Left forelimb (tissue), 1 donor: ENCODE data around the gene NPC2.
"Not testable (repeated sequence)": the region's sequence is repeated elsewhere in the genome, so short reads cannot be mapped to it uniquely, and the experiment has no call there.

ENCODE experiments used
- DNase-seq: peaks from one replicate; pipeline ENCODE4 v3.0.0-alpha.2; 2018; ENCODE audit warnings: low spot score

NPC2 gene

DNA sequence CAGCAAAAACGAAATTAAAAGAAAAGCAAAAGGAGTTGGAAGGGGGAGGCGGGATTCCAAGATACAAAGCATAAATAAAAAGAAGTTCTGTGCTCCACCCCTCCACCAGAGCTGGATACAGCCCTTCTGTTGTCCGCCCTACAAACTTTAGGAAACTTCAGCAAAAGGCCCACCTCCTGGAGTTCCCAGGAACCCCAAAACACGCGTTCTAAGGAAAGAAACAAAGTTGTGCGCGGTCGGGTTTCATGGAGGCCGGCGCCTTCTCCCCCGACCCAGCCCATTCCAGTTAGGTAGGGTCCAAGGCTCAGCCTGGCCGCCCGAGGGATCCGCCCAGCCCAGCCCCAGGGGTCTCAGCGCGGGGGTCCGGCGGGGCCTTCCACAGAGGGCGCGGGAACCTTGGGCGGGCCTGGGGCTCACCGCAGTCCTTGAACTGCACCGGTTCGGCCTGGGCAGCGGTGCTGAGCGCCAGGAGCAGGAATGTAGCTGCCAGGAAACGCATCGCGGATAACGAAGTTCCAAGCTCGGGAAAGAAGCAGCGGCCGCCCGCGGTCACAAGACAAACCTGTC is at the start of gene NPC2:
NPC2 (minus strand) TSS at position 530 of the 567 bp plus-strand sequence; CDS start at position 499, 31 bp downstream.
- DNase-seq = no peak

DNA sequence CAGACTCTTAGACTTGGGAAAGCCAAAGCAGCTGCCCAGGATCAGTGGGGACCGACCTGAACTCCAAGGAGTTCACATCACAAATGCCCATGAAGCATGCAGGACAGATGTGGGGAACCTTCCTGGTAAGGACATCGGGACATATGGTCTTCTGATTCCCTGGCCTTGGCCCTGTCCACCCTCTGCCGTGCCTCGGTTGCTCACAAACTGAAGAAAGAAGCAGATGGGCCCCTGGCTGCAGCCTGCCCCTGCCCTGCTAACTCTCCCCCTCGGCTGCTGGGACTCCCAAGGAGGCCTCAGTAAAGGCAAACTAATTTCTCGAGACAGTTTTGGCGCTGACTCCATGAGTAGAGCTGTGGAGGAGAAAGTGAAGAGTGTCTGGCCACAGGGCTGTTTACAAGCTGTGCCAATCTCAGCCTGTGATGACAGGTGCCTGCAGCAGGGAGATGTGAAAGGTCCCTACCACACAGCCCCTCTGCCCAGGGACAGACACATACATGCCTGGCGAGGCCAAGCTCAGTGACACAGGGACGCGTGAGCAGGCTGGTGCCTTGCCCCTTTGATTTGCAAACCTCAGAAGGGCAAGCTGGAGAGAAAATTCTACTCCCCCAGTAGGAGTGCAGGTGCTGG is 49.1 kb upstream of the NPC2 start:
- no peak for DNase-seq

DNA sequence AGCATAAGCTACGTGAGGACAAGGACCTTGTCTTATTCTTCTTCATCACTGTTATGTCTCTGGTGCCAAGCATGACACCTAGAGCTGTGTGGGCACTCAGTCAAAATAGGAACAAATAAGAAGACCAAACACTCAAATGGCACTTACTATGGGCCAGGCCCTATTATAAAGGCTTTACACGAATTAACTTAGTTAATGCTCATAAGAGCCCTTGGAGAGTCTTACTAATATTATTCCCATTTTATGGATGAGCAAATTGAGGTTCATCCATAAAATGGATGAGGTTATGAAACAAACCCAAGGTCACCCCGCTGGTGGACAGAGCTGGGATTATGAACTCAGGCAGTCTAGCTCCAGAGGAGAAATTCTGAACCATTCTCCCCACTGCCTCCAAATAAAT is 48.1 kb upstream of the NPC2 start:
- DNase-seq = no peak

DNA sequence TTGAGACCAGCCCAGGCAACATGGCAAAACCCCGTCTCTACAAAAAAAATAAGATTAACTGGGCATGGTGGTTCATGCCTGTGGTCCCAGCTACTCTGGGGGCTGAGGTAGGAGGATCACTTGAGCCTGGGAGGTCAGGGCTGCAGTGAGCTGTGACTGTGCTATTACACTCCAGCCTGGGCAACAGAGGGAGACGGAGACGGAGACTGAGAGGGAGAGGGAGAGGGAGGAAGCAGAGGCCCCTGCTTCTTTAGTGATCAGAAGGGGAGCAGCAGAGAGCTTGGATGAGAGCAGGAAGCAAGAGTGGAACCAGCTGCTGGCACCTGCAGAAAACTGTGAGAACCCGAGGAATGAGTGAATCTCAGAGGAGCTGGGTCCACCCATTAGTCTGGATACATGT is 46.4 kb upstream of the NPC2 start:
- no peak for DNase-seq

DNA sequence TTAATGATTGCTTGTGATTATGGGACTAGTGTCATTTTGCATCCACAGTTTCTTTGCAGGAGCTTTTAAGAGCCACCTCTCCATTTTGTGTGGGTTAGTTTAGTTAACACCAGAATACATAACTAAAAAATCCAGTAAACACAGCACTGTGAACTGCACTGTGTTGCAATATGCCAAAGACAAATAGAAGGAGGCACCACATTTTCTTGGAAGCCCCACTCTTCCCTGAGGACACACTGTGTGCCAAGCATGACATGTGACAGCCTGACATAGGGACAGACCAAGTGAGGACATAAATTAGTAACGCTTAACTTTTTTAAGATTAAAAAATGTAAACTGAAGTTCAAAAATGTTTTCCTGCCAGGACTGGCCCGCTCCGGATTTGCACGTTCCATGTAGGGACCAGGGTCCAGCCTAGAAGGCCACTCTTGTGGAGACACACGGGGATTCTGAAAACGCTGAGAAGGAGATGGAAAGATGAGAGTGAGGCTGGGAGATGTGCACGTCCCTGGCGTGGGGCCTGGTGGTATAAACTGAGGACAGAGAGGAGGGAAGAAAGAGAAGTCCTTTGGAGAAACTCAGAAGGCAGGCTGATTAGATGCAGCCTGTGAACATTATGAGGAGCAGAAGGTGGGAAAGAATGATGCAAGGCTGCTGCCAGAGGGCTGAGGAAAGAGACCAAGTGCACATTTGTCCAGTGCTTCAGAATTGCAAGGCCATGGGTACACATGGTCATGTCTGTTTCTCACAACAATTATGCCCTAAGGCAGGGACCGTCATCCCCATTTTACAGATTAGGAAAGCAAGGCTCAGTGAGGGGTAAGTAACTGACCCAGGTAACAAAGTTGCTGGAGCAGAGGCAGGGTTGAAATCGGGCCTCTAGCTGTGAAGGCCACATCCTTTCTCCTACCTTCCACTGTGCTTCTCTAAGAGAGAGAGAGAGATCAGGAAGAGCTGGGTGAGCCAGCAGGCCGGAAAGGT is 45.6 kb upstream of the NPC2 start:
- no peak for DNase-seq

DNA sequence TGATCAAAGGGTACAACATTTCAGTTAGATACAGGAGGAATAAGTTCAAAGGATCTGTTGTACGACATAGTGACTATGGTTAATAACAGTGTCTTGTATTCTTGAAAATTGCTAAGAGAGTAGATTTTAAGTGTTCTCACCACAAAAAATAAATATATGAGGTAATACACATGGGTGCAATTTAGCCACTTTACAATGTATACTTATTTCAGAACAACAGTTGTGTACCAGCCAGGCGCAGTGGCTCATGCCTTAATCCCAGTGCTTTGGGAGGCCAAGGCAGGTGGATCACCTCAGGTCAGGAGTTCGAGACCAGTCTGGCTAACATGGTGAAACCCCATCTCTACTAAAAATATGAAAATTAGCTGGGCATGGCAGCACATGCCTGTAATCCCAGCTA is 43.2 kb upstream of the NPC2 start:
- not testable (repeated sequence) for DNase-seq

DNA sequence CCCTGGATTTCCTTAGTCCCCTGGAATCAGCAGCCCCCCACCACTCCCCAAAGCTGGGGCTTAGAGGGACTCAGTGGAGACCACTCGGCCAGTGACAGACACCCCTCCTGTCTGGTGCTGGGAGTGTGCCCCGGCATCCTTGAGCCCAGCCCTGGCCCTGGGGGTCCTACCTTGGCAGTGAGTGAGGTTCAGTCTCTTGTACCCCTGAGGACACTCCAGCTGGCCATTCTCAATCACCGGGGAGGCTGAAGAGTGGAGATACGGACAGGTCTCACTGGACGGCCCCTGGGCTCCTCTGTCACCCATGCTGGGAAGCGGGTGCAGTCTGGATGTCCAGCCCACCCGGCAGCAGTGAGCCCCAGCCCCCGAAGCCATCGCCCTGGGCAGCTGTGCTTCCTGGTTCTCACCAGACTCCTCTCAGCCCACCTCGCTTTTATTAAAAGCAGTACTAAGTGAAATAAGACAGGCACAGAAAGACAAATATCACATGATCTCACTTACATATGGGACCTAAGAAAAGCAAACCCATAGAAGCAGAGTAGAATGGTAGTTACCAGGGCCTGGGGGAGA is 42.7 kb upstream of the NPC2 start:
- DNase-seq = no peak

DNA sequence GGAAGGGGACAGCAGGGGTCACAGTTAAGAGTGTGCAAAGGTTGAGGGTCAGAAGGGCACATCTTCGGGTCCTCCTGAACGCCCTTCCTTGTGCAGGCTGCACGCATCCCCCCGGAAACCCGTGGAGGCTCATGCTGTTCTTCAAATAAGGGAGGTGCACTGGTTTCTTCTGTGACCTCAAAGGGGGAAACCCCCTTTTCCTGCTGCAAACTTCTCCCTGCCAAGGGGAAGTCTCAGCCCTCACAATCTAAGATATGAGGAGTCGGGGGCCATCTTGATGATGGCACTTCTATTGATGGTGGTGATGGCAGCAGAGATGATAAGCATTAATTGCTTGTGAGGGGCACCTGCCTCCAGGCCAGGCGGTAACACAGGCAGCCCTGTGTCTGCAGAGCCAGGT is 40.5 kb upstream of the NPC2 start:
- no peak for DNase-seq

DNA sequence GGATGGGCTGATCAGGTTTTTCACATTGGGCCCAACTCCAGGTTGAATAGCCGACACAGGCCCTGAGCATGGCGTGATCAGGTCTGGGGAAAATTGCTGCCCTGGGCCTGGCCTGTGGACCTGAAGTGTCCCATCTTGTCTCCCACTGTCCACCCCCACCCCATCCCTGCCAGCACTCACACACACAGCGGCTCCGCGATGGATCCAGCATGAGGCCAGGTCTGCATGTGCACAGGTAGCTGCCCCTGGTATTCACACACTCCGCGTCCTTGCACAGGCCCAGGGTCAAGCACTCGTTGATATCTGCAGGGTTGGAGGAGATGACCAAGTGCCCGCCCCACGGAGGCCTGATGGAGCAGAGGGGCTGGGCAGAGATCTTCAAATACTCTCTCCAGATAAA is 39.1 kb upstream of the NPC2 start:
- DNase-seq = no peak

DNA sequence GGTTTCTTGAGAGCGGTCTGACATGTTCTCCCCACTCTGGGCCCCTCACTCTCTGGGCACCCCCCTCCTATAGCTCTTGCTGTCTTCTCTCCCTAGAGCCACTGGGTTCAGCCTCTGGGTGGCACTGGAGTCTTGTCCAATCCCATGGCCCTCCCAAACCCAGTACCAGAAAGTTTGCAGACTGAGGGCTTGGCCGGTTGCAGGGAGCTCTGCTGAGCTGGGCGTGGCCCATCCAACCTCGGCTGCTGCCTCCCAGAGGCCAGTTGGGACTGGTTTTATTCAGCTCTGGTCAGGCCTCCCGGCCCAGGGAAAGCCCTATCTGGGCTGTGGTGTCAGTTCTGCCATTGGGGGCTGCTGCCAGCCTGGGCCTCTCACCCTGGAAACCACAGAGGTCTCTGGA is 38.4 kb upstream of the NPC2 start:
- DNase-seq = no peak

DNA sequence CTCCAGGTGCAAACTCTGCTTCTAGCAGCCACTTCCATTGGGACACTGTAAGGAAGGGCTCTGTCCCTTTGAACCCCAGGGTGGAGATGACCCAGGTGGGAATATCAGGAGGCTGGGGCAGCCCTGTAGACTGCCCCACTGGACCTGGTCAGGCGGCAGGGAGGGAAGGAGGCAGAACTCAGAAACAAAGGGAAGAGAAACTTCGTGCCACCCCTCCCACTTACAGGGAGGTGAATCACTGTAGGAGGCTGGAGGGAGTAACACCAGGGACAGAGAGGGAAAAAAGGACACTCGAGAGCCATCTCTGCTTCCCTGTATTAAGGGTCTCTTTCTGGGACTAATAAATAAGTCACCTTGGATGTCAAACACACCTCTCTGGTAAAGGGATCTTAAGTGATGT is 37.9 kb upstream of the NPC2 start:
- DNase-seq = no peak

DNA sequence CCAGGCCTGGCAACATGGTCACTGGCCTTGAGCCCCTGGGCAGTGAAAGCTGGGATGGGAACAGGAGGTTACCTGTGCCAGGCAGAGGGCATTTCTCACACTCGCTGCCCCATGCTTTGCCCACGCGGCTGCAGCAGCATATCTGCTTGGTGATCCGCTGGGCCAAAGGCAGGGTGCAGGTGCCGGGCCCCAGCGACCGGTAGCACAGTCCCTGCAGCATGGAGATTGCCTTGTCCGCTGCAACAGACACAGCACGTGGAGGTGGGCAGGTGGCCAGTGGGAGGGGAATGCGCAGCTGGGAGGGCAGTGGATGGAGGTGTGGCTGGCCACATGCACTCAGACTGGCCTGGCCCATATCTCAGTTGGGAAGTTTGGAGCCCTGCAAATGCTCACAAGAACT is 35.8 kb upstream of the NPC2 start:
- no peak for DNase-seq

DNA sequence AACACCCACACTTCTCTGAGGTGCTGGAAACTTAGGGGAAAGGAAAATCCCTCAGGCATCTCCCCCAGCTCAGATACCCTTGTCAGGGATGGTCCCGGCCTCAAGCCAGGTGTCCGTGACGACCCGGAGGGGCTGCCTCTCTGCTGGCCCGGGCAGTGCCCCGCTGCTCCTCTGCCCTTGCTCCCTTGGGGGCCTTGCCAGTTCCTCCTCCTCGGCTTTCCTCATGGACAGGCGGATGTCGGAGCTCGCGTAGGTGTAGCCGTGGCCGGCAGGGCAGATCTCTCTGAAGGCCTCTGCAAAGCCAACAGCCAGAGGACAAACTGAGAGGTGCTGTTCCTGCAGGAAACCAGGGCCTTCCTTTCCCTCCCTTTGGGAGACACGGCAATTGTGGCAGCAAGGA is 35.3 kb upstream of the NPC2 start:
- no peak for DNase-seq

DNA sequence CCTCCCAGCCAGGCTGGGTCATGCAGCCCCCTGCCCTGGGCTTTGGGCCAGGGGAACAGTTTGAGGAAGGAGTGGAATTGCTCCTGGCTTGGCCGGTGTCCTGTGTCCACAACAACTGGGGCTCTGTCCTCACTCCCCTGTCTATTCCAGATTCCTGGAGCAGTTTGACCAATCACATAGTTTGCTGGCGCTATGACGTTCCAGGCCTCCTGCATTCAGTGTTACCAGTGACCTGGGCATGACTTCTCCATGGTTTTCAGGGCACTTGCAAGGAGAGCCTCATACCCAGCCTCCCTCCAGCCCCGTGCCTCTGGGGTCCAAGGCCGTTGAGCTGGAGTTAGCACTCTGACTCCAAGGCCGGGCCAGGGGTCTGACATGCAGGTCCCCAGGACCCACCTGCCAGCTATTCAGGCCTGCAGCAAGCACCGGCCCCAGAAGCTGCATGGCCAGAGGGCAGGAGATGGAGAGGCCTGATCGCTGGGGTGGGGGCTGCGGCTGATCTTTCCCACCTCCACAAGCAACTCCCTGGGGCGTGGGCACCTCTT is 34.7 kb upstream of the NPC2 start:
- no peak for DNase-seq

DNA sequence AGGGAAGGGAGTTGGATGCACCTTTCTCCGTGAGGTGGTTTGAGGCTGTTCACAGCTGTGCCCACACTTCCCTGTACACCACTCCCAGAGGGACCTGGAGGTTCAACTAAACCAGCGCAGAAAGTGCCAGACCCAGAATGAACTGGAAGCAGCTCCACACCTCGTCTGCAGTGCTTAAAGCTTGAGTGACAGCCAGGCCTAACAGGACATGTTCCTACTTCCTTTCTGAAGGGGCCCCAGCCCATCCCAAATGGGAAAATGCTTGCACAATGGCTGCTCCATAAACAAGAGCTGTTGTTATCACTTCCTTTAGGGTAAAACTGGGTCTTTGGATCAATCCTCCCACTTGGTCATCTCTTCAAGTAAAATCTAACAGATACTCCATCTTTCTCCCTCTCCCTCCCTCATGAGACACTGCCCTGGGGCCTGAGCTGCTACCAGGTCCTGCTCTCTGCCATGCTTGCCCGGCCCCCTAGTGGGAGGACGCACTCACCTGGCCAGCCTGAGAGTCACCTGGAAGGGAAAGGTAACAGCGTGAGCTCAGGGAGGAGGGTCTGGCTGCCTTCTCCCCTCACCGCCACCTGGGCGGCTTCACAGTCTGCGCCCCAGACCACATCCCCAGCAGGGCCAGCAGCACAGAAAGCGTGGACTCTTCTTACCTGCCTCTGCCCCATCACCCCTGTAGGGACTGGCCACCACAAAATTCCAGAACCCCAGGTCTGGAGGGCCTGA is 33.9 kb upstream of the NPC2 start:
- no peak for DNase-seq

DNA sequence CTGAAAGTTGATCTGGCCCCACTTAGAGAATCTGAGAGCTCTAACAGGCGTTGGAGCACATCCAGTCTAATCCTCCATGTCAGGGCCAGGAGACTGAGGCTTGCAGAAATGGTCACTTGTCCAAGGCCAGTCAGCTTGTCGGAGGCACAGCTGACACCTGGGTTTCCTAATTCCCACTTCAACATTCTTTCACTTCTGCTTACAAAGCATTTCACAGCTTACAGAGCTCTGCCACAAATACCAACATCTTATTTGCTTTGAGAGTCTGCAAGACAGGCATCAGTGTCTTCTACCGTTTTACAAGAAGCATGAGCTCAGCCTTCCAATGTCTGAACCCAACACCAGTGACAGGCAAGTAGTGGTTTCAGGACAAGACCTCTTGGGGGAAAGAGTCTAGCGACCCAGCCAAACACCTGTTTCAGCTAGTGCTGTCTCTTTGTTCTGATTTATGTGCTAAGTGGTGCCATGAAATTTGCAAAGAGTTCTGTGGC is 32.3 kb upstream of the NPC2 start:
- no peak for DNase-seq

DNA sequence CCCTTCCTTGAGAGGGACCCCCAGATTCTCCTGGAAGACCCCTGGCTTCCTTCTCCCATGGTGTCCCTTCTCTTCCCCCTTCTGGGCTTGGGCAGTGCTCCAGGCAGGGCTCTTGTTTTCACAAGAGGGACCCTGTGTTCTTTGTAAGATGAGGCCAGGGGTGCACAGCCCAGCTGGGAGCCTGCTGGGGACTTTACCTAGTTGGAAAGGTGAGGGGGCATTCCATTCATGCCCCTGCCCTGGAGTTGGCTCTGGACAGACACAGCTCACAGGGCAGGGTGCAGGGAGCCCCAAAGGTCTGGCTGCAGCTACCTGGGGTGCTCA is 31.7 kb upstream of the NPC2 start:
- no peak for DNase-seq

DNA sequence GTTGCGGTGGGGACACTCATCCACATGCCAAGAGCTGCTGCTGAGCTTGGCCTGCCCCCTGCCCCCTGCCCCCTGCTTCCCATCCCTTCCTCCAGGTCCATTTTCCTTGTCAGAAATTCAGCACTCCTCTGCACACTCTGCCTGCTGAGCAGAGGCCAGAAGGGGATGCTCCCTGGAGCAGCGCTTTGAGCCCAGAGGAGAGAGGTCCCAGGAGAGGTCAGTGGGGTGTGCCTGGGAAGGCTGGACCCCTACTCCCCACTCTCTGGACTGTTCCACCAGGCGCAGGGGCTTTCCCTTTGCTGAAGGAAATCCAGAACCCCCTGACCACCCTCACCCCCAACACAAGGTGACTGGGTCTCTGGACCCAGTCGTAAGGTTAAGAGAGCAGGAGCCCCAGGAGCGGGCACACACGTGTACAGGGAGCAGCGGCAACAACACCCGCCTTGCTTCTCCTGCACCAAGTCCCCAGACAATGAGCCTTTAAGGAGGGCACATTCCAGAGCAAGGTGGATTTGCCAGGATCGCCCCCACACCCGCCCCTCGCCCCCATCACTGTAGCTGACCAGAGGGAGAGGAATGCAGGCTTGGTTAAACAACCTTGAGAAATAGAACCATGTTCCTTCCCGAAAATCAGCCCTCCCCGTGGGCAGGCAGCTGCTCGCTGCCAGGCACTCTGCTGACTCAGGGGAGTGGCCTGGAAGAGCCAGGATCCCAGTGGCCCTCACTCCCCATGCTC is 31.1 kb upstream of the NPC2 start:
- no peak for DNase-seq

DNA sequence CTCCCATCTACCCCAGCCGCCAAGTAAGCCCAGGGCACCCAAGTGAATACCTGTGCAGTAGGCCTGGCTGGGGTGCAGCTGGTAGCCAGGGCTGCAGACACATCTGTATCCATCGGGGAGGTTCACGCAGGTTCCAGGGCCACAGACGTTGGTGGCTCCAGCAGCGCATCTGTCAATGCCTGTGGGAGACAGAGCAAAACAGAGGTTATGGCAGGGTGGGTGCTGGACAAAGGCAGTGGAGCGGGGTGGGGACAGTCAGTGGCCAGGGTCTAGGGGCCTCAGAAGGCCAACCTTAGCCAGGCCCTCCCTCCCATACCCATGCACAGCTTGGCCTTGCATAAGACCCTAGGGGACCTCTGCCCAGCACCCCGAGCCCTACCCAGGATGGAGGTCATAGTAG is 29.6 kb upstream of the NPC2 start:
- no peak for DNase-seq

DNA sequence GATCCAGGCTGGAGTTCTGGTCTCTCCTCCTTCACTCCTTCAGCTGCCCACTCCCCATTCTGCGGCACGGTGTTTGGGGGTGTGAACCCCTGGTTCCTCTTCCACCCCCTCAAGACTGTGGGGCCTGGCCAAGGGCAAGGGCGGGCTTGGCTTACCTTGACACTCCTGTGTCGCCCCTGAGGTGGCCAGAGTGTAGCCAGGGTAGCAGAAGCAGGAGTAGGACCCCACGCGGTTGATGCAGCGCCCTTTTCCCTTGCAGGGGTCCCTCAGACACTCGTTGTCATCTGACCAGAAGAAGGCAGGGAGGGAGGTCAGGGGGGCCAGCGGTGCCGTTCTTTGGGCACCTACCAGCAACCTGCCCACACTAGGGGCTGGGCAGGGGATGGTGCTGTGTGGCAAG is 28.7 kb upstream of the NPC2 start:
- no peak for DNase-seq
